HUDEP-2 (cell line): ENCODE results near the gene GLCCI1.

Source experiments
- DNase-seq, 76 experiments: peaks; one replicate each; lab custom pipeline; 2025; ENCODE audit not compliant: unreplicated experiment in 76 of 76; lab: John Stamatoyannopoulos, UW

GLCCI1 gene

DNA sequence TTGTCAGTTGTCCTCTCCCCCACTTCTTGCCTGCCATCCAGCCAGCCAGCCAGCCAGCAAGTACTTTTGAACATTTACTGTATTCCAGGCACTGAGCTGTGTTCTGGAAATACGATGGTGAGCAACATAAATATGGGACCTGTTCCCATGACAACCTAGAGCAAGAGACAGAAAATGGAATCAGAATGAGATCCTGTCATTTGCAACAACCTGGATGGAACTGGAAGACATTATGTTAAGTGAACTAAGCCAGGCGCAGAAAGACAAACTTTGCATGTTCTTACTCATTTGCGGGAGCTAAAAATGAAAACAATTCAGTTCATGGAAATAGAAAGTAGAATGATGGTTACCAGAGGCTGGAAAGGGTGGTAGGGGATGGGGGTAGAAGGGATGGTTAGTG lies 152.6 kb downstream of the GLCCI1 start:
- no peak for DNase-seq

DNA sequence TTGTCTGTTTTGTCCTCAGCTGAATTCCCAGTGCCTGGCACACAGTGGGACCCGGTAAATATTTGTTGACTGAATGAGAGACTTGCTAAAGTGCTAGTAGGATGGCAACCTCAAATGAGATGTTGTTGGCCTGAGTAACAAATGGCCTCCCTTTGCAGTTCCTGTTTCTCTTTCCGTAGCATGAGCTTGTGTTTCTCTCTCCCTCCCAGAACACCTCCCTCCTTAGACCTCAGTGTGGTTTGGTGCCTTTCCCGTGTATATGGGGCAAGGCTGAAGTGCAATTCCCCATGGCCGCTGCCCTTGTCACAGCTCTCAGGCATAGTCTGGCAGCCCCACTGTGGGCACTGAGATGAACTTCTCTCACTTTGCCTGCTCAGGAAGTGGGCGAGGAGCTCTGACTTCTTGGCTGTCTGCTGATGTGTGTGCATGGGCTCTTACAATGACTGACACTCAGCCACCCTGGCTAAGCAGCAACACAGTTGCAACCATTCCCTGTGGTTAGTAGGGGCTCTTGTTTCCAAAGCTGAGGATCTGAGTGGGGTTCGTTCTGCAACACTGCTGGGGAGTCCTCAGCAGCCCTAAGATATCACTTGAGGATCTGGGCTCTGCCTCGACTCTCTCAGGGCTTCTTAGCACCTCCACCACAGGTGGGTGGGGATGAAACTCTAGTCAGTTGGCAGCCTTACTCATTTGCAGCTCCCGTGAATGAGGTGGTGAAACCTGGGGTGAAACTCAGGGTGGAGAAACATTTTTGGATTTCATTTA lies 157.3 kb downstream of the GLCCI1 start:
- no peak for DNase-seq

DNA sequence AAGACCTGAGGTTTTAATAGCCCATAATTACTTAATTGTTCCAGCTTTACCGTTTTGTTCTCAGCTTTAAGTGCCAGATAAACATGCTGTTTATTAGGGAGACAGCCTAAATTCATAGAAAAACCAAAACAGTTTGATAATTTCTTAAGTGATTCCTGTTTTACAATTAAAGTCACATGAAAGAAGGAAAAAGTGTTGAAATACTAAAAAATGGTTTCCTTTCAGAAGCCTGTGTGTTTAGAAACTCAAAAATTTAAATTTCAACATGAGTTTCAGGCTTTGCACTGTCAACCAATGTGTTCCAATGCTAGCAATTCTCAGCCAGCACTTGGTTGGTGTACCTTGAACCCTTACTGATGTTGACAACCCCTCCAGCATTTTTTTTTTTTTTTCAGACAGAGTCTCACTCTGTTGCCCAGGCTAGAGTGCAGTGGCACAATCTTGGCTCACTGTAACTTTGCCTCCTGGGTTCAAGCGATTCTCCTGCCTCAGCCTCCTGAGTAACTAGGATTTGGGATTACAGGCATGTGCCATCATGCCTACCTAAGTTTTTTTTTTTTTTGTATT lies 158.1 kb downstream of the GLCCI1 start:
- no peak for DNase-seq

DNA sequence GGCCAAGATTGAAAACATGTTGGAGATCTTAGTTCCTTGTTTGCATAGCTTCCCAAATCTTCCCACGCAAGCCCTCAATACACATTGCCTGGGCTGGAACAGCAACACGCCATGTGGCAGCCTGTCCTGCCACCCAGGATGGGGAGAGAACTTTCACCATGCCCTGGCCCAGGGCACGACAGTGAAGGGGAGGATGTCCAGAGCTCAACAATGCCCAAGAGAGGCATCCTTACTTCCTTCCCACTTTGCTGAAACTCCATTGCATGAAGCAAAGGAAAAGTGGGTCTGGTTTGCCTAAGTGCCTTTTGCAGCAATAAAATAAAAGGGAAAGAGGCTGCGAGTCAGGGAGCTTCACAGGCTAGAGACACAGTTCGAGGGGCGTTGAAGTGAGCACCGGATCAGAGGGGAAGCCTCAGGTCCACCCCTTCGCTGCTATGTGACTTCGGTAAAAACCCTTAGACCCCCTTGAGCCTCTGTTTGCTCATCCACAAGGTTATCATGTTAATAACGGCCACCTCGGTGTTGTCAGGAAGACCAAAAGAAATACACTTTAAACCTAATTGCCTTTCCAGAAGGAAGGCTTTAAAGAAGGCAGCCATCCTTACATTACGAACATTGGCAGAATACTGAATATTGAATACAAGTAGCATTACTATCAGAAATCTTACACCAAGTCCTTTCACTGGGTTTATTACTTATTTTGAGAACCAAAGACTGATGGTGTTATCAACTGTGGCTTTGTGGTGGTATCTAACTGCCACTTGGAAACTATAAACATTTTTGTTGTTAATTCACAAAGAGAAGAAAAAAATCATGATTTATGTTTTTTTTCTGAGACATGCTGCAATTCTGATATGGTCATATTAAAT lies 160.1 kb downstream of the GLCCI1 start:
- DNase-seq: no peak

DNA sequence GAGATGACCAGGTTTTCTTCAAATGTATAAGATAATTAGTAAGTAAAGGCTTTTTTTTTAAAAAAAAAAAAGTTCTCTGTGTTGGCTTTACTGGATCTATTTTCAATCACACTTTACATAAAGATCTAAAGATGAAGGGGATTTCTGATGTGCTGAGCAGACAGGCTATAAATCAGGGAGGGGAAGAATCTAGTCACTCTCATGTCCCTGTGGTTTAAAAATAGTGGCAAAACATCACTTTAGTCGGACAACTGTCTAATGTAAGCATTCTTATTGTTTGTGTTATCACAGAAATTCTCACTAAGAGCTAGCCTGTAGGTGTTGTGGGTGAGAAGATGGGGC lies 160.7 kb downstream of the GLCCI1 start:
- DNase-seq: no peak

DNA sequence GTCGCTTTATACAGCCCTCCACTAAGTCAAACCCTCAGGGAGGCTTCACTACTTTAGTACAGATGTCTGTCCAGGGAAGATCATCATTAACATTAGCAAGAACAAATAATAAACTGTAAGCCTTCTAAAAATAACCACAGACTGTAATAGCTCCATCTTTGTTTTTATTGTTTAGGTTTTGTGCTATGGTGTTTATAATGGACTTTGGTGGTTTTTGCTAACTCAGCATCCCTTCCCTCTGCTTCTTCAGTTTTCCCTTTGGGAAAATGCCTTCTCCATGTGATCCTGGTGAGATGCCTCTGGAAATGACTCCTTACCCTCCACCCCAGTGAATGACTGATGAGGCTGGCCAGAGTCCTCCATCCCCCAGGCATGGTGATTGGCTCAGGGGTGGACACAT lies 162.1 kb downstream of the GLCCI1 start:
- DNase-seq: no peak

DNA sequence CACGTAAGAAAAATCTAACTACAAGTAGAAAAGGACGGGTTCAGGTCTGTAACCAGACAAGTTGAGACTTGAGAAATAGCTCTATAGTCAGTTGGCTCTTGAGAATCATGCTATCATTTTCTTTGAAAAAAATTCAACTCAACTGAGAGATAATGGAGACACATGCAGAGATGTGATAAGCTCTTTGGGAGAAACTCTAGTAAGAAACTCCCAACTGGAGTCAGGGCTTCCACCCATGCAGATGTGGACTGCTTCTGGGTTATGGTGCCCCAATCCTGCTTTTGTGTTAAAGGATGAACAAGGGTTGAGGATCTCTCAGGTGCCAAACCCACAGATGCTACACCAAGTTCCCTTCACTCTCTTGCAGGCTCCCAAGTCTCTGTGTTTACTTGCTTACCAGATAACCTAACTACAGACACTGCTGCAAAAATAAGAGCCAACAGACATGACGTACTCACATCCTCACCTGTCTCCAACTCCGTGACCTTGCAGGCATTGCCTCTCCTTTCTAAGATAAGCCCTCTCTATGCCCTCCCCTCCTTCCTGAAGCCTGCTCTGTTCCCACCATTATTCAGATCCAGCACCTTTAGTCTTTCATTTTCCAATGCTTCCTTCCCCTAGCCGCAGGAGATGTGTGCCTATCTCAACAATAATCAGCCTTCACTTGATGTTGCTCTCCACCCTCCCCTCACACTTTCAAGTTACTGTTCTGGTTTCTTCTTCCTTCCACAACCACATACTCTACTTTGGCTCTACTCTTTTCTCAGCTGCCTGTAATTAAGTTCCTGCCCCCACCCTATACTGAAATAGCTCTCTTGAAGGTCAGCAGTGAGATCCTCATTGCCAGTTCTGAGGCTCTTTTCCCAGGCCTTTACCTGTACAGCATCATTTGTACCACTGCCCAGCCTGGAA lies 163.4 kb downstream of the GLCCI1 start:
- DNase-seq: peak in 71 of 76 experiments; percentile 22 to 94 (median 56)

DNA sequence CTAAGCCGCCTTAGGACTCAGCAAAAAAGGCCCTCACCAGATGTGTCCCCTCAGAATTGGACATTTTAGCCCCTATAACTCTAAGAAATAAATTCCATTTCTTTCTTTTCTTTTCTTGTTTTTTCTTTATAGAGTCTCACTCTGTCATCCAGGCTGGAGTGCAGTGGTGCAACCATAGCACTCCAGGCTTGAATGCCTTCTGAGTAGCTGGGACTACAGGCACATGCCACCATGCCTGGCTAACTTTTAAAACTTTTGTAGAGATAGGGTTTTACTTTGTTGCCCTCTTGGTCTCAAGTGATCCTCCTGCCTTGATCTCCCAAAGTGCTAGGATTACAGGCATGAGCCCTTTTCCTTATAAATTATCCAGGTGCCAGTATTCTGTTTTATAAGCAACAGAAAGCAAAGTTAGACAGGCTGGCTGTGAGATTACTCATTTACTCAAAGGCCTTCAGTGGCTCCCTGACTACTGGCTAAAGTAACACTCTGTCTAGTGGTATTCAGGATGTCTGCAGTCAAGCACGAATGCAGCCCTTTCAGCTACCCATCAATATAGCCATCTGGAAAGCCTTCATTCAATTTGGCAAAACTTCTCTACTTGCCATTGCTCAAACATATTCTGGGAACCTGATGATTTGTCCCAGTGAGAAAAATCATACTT lies 164.7 kb downstream of the GLCCI1 start:
- DNase-seq: no peak

DNA sequence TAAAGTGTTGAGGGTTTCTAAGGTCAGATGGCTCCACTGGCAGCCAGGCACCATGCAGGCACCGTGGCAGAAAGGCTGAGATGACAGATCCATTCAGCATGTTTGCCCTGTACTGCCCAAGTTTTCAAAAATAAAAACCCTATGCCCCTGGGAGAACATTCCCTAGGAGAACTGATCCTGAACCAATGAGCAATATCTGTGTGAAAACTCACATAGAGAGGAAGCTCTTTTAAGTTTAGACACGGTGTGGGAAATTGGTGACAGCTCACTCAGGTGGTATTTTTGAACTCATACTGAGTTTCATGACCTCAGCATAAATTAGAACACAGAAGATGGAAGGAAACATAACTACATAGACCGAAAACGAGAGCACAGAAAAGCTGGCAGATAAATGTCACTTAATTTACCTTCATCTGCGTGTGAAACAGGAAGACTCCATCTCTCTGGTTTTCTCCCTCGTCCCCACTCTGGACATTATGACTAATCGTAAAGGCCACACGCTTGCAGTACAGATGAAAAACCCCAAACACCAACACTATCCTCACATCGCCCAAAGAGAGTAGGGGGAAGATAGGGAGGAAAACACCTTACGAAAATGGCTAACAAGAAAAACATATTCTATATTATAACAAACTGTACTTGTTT lies 165.6 kb downstream of the GLCCI1 start:
- DNase-seq: no peak

DNA sequence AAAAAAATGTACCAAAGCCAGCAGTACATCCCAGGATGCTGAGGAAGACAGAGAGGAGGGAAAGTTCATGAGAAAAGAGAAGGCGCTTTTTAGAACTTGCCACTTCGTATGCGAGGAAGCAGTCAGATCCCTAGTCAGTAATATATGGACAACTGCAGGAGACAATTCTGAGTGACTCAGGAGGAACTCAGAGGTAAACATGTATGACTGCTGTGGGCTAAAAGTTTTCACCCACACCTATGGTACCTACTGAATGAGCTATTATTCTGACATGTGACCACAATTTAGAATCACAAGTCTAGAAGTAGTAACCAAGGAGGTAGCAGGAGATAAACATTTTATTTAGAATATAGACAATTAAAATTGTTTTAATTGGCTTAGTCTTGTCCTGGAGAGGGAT lies 166.8 kb downstream of the GLCCI1 start:
- no peak for DNase-seq

DNA sequence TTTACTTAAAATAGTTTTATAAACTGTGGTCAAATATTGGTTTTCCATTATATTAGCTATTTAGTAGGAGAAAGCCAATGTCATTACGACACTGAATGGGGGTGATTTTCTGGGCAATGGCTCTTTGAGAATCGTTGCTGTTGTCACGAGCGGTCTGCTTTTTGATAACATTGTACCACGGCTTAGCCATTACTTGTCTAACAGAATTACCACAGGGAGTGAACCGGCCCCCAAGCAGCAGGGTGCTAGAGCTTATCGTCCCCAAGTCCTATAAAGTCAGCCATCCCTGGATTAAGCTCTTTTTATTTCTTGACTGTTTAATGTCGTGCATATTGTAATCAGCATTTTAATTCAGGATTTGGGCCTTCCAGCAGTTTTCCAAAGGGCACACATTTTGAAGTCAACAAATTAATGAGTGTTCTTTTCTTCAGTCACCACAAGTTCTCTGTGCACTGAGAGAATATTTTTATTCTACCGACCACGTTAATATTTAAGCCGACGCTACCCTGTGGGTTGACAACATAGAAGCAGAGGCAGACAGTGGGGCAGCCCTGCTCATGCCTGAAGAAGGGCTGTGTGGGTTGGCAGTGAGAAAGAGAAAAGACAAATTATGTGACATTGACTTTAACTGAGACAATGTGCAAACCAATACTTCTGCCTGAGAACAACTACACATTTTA lies 167.6 kb downstream of the GLCCI1 start:
- no peak for DNase-seq
